Neural cell (in vitro differentiated cells): ENCODE results near the gene ADAM10. TPM values are rescaled to one million over a fixed set of nuclear protein-coding genes. Genes with fewer than 3 reads are reported as not detected.

ENCODE experiments used
- H2AFZ ChIP-seq: fragments of 200-600, 300-800 bp; sonication (generic), shearing (Covaris generic); 2 replicates; pipeline ENCODE4 v1.6.0; 2014; ENCODE audit warnings: low read depth, mild to moderate bottlenecking, antibody characterized with exemption, low read length, moderate library complexity
- H3F3A ChIP-seq: fragments of 200-600 bp; shearing (Covaris generic); 2 replicates; pipeline ENCODE4 v1.6.1; 2016; ENCODE audit warnings: mild to moderate bottlenecking, moderate library complexity, mixed read lengths, antibody characterized with exemption, low read length; ENCODE audit not compliant: insufficient read depth, poor library complexity, severe bottlenecking
- H3K27ac ChIP-seq: fragments of 200-600, 300-800 bp; sonication (generic), shearing (Covaris generic); 2 replicates; pipeline ENCODE4 v1.5.1; 2014; ENCODE audit warnings: mild to moderate bottlenecking, low read length, moderate library complexity
- H3K27me3 ChIP-seq: fragments of 300-800, 200-600 bp; sonication (generic), shearing (Covaris generic); 2 replicates; pipeline ENCODE4 v1.6.0; 2014; ENCODE audit warnings: mild to moderate bottlenecking, low read depth, low read length, moderate library complexity; ENCODE audit not compliant: insufficient read depth
- H3K36me3 ChIP-seq: fragments of 300-800, 200-600 bp; sonication (generic), shearing (Covaris generic); 2 replicates; pipeline ENCODE4 v1.5.1; 2014; ENCODE audit warnings: mild to moderate bottlenecking, antibody characterized with exemption, low read length, moderate library complexity; ENCODE audit not compliant: insufficient read depth
- H3K4me2 ChIP-seq: fragments of 300-800, 200-600 bp; sonication (generic), shearing (Covaris generic); 2 replicates; pipeline ENCODE4 v1.6.0; 2014; ENCODE audit warnings: mild to moderate bottlenecking, low read length
- H3K4me3 ChIP-seq: fragments of 300-800, 200-600 bp; sonication (generic), shearing (Covaris generic); 2 replicates; pipeline ENCODE4 v1.5.1; 2014; ENCODE audit warnings: mild to moderate bottlenecking, low read length, moderate library complexity
- H3K79me2 ChIP-seq: fragments of 200-600 bp; shearing (Covaris generic); replicated peaks from 2 replicates; pipeline ENCODE4 v1.6.0; 2014; ENCODE audit warnings: mild to moderate bottlenecking, low read length, moderate library complexity; ENCODE audit not compliant: insufficient read depth
- H3K9ac ChIP-seq: fragments of 300-800, 200-600 bp; sonication (generic), shearing (Covaris generic); 2 replicates; pipeline ENCODE4 v1.6.1; 2016; ENCODE audit warnings: mild to moderate bottlenecking, low read length, mixed read lengths
- H3K9me2 ChIP-seq: fragments of 200-600 bp; shearing (Covaris generic); 2 replicates; pipeline ENCODE4 v1.6.1; 2016; ENCODE audit warnings: mild to moderate bottlenecking, low read length, mixed read lengths; ENCODE audit not compliant: insufficient read depth
- H3K9me3 ChIP-seq: fragments of 200-600, 300-800 bp; sonication (generic), shearing (Covaris generic); 2 replicates; pipeline ENCODE4 v1.6.1; 2016; ENCODE audit warnings: mild to moderate bottlenecking, mixed run types, low read length, moderate library complexity, mixed read lengths
- H4K20me1 ChIP-seq: fragments of 200-600 bp; shearing (Covaris generic); 2 replicates; pipeline ENCODE4 v1.6.1; 2016; ENCODE audit warnings: mild to moderate bottlenecking, mixed run types; ENCODE audit not compliant: insufficient read depth
- EP300 ChIP-seq: fragments of 450-650 bp; conservative IDR thresholded peaks from 2 replicates; pipeline ENCODE4 v1.6.1; 2014; ENCODE audit warnings: antibody characterized with exemption, mild to moderate bottlenecking, moderate library complexity; ENCODE audit not compliant: poor library complexity, severe bottlenecking
- EZH2 ChIP-seq: fragments of 200-600, 300-800 bp; shearing (Covaris generic), sonication (generic); IDR thresholded peaks from 2 replicates; pipeline ENCODE4 v1.6.1; 2014; ENCODE audit warnings: antibody characterized with exemption, low read length, borderline replicate concordance, mild to moderate bottlenecking; ENCODE audit not compliant: insufficient read depth, poor library complexity, severe bottlenecking
- MXI1 ChIP-seq: fragments of 450-650 bp; conservative IDR thresholded peaks from 2 replicates; pipeline ENCODE4 v1.6.1; 2014; ENCODE audit warnings: antibody characterized with exemption, mild to moderate bottlenecking; ENCODE audit not compliant: poor library complexity, severe bottlenecking
- POLR2AphosphoS5 ChIP-seq: IDR thresholded peaks from 2 replicates; pipeline ENCODE4 v1.6.1; 2012
- RAD21 ChIP-seq: fragments of 450-650 bp; conservative IDR thresholded peaks from 2 replicates; pipeline ENCODE4 v1.6.1; 2014; ENCODE audit warnings: antibody characterized with exemption, mild to moderate bottlenecking, moderate library complexity
- SMC3 ChIP-seq: fragments of 450-650 bp; conservative IDR thresholded peaks from 2 replicates; pipeline ENCODE4 v1.6.1; 2014; ENCODE audit warnings: antibody characterized with exemption, mild to moderate bottlenecking, moderate library complexity; ENCODE audit not compliant: poor library complexity
- TAF1 ChIP-seq: IDR thresholded peaks from 2 replicates; pipeline ENCODE4 v1.6.1; 2012; ENCODE audit warnings: low read depth
- polyA plus RNA-seq: library from polyadenylated mRNA; depleted of rRNA; stranded (reverse); fragments of >200 nt; gene quantifications from 2 replicates; pipeline ENCODE4 v1.2.3, GENCODE V29; 2014
- TF ChIP-seq, protein P1 (sequence below): fragments of 450-650 bp; IDR thresholded peaks from 2 replicates; pipeline ENCODE4 v1.5.1; 2014; ENCODE audit warnings: antibody characterized with exemption, mild to moderate bottlenecking, moderate library complexity; ENCODE audit not compliant: poor library complexity, severe bottlenecking
- TF ChIP-seq, protein P2 (sequence below): IDR thresholded peaks from 2 replicates; pipeline ENCODE4 v1.6.1; 2012; ENCODE audit warnings: borderline replicate concordance

Gene ADAM10
- polyA plus RNA-seq, 1 donor from 2014 or later = 66.3 TPM

DNA sequence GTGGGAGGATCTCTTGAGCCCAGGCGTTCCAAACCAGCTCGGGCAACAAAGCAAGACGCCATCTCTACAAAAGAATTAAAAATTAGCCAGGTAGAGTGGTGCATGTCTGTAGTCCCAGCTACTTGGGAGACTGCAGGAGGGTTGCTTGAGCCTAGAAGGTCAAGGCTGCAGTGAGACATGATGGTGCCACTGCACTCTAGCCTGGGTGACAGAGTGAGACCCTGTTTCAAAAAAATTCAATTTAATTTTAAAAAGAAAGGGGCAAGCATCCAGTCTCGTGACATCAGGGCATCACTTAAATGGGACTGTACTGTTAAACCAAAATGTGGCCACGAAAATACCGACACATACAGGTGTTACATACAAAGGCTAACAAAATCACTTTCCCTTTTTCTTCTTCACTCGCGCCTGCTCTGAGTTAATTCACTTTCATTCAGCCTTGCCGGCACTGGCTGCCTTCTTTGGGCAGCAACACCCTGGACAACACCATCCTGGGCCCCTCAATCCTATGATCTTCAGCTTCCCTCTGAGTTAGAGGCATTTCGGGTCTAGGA lies 196.1 kb downstream of the ADAM10 start:
- Histone ChIP-seq H3K27me3 (no peaks in the 10 kb centered on the region), H3K9me2 (no peaks in the 10 kb centered on the region), H3K9ac (no peak overlapping the region), H3K4me3 (no peak overlapping the region), H3F3A (no peaks in the 10 kb centered on the region), H3K9me3 (no peaks in the 10 kb centered on the region), H3K4me2 (no peak overlapping the region), H3K27ac (no peak overlapping the region), H3K36me3 (no peaks in the 10 kb centered on the region), H3K79me2 (no peaks in the 10 kb centered on the region), H4K20me1 (no peaks in the 10 kb centered on the region), H2AFZ (no peak overlapping the region)
- TF ChIP-seq, protein P1, sequence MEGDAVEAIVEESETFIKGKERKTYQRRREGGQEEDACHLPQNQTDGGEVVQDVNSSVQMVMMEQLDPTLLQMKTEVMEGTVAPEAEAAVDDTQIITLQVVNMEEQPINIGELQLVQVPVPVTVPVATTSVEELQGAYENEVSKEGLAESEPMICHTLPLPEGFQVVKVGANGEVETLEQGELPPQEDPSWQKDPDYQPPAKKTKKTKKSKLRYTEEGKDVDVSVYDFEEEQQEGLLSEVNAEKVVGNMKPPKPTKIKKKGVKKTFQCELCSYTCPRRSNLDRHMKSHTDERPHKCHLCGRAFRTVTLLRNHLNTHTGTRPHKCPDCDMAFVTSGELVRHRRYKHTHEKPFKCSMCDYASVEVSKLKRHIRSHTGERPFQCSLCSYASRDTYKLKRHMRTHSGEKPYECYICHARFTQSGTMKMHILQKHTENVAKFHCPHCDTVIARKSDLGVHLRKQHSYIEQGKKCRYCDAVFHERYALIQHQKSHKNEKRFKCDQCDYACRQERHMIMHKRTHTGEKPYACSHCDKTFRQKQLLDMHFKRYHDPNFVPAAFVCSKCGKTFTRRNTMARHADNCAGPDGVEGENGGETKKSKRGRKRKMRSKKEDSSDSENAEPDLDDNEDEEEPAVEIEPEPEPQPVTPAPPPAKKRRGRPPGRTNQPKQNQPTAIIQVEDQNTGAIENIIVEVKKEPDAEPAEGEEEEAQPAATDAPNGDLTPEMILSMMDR = no peak
- TF ChIP-seq POLR2AphosphoS5 = no peak
- TF ChIP-seq TAF1 = no peak
- TF ChIP-seq, protein P2, sequence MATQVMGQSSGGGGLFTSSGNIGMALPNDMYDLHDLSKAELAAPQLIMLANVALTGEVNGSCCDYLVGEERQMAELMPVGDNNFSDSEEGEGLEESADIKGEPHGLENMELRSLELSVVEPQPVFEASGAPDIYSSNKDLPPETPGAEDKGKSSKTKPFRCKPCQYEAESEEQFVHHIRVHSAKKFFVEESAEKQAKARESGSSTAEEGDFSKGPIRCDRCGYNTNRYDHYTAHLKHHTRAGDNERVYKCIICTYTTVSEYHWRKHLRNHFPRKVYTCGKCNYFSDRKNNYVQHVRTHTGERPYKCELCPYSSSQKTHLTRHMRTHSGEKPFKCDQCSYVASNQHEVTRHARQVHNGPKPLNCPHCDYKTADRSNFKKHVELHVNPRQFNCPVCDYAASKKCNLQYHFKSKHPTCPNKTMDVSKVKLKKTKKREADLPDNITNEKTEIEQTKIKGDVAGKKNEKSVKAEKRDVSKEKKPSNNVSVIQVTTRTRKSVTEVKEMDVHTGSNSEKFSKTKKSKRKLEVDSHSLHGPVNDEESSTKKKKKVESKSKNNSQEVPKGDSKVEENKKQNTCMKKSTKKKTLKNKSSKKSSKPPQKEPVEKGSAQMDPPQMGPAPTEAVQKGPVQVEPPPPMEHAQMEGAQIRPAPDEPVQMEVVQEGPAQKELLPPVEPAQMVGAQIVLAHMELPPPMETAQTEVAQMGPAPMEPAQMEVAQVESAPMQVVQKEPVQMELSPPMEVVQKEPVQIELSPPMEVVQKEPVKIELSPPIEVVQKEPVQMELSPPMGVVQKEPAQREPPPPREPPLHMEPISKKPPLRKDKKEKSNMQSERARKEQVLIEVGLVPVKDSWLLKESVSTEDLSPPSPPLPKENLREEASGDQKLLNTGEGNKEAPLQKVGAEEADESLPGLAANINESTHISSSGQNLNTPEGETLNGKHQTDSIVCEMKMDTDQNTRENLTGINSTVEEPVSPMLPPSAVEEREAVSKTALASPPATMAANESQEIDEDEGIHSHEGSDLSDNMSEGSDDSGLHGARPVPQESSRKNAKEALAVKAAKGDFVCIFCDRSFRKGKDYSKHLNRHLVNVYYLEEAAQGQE = no peak
- no peak for TF ChIP-seq RAD21
- TF ChIP-seq MXI1 = no peak
- no peak for TF ChIP-seq SMC3
- no peak for TF ChIP-seq EZH2
- TF ChIP-seq EP300 = no peak

DNA sequence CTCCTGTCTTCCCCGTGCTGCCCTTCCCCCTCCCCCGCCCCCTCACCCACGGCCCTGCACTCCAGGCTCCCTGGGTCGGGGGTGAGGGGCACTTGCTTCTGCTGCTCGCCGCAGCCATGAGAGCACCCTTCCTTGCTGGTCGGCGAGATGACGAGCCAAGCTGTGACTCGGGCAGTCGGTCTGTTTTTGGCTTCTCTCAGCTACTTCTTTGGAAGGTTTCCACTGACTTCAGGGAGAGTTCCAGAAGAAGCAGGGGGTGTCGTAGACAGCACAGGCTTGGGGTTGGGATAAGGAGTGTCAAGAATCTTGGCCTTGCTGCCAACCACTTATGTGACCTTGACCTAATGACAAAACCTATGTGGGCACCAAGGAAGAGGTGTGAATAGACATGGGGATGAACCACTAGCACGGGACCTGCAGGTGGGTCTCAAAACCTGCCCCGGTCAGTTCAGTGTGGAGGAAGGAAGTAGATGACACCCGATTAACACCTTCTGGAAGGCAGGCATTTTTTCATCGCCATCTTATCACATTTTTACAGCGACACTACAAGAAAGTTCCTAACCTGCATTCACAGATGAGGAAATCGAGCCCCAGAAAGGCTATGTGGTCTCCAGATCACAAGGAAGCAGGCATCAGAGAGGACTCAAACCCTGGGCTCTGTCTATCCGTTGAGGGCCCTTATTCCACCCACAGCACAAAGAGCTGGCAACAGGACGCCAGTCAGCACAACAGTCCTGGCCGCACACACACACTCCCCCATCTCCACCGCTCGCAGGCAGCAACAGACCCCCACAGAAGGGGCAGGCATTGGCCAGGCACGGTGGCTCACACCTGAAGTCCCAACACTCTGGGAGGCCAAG lies 196.8 kb downstream of the ADAM10 start:
- Histone ChIP-seq H4K20me1 (no peaks in the 10 kb centered on the region), H3K9ac (no peak overlapping the region), H3K27me3 (no peaks in the 10 kb centered on the region), H3K36me3 (no peaks in the 10 kb centered on the region), H3K9me3 (no peaks in the 10 kb centered on the region), H3K79me2 (no peaks in the 10 kb centered on the region), H2AFZ (no peak overlapping the region), H3K4me3 (no peak overlapping the region), H3K4me2 (no peak overlapping the region), H3K27ac (no peak overlapping the region), H3F3A (no peaks in the 10 kb centered on the region), H3K9me2 (no peaks in the 10 kb centered on the region)
- TF ChIP-seq EP300 (no peak), TAF1 (no peak), EZH2 (no peak), MXI1 (no peak), SMC3 (no peak)
- TF ChIP-seq, protein P2 = no peak
- TF ChIP-seq, protein P1 = no peak
